Uterus (tissue), 4 donors: ENCODE results near the gene DMRT3. TPM values are rescaled to one million over a fixed set of nuclear protein-coding genes. Genes with fewer than 3 reads are reported as not detected.
A peak's percentile ranks its signal among the peaks of the same experiment; 100 is the strongest.

Source experiments
- DNase-seq, 2 donors: peaks; one replicate each; pipeline ENCODE4 v3.0.0-alpha.2; 2019 to 2020
- H3K27ac ChIP-seq, 2 donors: fragments of 200-600 bp; sonication (generic); 1 replicate in 1 of 2; 2 replicates in 1 of 2; pipeline ENCODE4 v1.5.1; 2016 to 2018
- H3K27me3 ChIP-seq, 2 donors: fragments of 200-600 bp; sonication (generic); one replicate each; pipeline ENCODE4 v1.5.1; 2018 to 2019; ENCODE audit warnings: control low read depth in 1 of 2
- H3K36me3 ChIP-seq, 2 donors: fragments of 200-600 bp; sonication (generic); one replicate each; pipeline ENCODE4 v1.5.1; 2019; ENCODE audit warnings: control low read depth in 1 of 2
- H3K4me1 ChIP-seq, 2 donors: fragments of 200-600 bp; sonication (generic); one replicate each; pipeline ENCODE4 v1.5.1; 2018 to 2019; ENCODE audit warnings: control low read depth in 1 of 2
- H3K4me3 ChIP-seq, 2 donors: fragments of 200-600 bp; sonication (generic); 1 replicate in 1 of 2; 2 replicates in 1 of 2; pipeline ENCODE4 v1.5.1; 2018 to 2019; ENCODE audit warnings: mild to moderate bottlenecking in 1 of 2
- H3K9me3 ChIP-seq, 2 donors: fragments of 200-600 bp; sonication (generic); one replicate each; pipeline ENCODE4 v1.5.1; 2019; ENCODE audit warnings: control low read depth in 1 of 2
- POLR2A ChIP-seq, 2 donors: fragments of 450-650 bp; IDR thresholded peaks; one replicate each; pipeline ENCODE4 v1.6.1; 2016; ENCODE audit warnings: antibody characterized with exemption in 2 of 2, mild to moderate bottlenecking in 1 of 2, moderate library complexity in 1 of 2
- intact Hi-C: fragments of 100-400 bp; cut with DNase I; formaldehyde crosslinking; loops from one replicate; pipeline ENCODE4 v1.15.1; 2023; ENCODE audit warnings: low total_unique reads
- total RNA-seq, 4 donors: library from RNA; depleted of rRNA in 3 of 4; stranded (reverse); fragments of >200 nt in 3 of 4; gene quantifications; one replicate each; pipeline versions ENCODE4 v1.1.0 to v1.2.4, GENCODE V29; 2014 to 2023
- TF ChIP-seq, protein P1 (sequence below), 4 experiments: fragments of 200-600 bp in 2 of 4; fragments of 450-650 bp in 2 of 4; sonication (generic) in 2 of 4; IDR thresholded peaks; one replicate each; pipeline ENCODE4 v1.5.1; 2016 to 2019; ENCODE audit warnings: antibody characterized with exemption in 4 of 4, mild to moderate bottlenecking in 2 of 4, moderate library complexity in 1 of 4
- donor health status: DM: yes; HTN: yes; CAD: no.

Gene DMRT3
- total RNA-seq, 4 donors from 2014 or later: under 0.01 to 9.1 (median 0.18) TPM; not detected in 1

DNA sequence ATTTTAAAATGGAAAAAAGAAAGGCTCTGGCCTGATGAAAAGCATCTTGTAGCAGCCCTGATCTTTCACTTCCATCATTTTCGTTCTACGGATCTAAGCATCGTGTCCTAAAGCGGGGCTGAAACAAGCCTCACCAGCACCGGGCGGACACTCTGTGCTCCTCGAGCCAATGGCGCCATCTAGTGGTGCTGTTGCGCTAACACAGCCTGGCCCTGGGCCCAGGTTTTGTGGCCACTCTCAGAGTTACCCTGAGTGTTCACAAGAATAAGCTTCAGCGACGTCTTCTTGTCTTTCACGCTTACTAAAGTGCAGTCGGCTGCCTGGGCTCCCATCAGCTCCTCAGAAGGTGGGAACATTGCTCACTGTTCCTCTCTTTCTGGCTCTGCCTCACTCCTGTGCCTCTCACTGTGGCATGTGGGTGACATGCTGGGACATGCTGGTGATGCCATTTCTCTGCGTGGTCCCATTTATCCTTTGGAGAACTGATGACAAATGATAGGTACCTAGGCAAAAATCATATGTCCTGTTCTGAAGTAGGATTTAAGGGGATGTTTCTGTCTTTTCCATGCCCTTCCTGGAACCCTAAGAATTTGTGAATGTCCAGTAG lies 32.7 kb downstream of the DMRT3 start:
- intact Hi-C loops: no loop called here
- TF ChIP-seq POLR2A (IDR thresholded peaks at IDR 0.05): no peak
- TF ChIP-seq, protein P1, sequence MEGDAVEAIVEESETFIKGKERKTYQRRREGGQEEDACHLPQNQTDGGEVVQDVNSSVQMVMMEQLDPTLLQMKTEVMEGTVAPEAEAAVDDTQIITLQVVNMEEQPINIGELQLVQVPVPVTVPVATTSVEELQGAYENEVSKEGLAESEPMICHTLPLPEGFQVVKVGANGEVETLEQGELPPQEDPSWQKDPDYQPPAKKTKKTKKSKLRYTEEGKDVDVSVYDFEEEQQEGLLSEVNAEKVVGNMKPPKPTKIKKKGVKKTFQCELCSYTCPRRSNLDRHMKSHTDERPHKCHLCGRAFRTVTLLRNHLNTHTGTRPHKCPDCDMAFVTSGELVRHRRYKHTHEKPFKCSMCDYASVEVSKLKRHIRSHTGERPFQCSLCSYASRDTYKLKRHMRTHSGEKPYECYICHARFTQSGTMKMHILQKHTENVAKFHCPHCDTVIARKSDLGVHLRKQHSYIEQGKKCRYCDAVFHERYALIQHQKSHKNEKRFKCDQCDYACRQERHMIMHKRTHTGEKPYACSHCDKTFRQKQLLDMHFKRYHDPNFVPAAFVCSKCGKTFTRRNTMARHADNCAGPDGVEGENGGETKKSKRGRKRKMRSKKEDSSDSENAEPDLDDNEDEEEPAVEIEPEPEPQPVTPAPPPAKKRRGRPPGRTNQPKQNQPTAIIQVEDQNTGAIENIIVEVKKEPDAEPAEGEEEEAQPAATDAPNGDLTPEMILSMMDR (IDR thresholded peaks at IDR 0.05): peak; percentile 82 to 90 (median 84)
- Histone ChIP-seq H3K9me3 (no peaks in the 10 kb centered on the region), H3K36me3 (no peaks in the 10 kb centered on the region), H3K27ac (no peak overlapping the region), H3K4me3 (no peak overlapping the region), H3K4me1 (no peaks in the 10 kb centered on the region), H3K27me3 (no peaks in the 10 kb centered on the region)
- DNase-seq: peak; percentile 66 to 80

DNA sequence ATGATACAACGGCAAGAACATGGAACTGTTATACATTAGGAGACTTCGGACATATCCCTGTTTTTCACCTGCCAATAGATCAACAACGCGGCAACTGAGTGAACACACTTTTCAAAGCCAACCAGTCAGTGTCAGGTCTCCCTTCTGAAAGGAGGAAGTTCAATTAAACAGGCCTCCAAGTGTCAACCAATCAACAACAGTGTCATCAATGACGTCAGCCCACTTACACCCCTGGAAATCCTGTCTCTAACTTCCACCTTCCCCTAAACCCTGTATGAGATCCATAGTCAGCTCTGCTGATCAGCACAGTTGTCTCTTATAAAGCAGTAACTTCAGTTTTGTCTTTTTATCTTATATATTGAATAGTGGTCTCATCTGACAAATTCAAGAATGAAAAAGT lies 36.6 kb downstream of the DMRT3 start:
- no peaks in the 10 kb centered on the region for H3K4me1 ChIP-seq
- H3K36me3 ChIP-seq: no peaks in the 10 kb centered on the region
- DNase-seq: no peak
- no peaks in the 10 kb centered on the region for H3K9me3 ChIP-seq
- H3K27me3 ChIP-seq: no peaks in the 10 kb centered on the region
- no peak overlapping the region for H3K4me3 ChIP-seq
- no peak for TF ChIP-seq POLR2A (IDR thresholded peaks at IDR 0.05)
- TF ChIP-seq, protein P1 (IDR thresholded peaks at IDR 0.05): no peak
- intact Hi-C loops: no loop called here
- H3K27ac ChIP-seq: no peak overlapping the region

DNA sequence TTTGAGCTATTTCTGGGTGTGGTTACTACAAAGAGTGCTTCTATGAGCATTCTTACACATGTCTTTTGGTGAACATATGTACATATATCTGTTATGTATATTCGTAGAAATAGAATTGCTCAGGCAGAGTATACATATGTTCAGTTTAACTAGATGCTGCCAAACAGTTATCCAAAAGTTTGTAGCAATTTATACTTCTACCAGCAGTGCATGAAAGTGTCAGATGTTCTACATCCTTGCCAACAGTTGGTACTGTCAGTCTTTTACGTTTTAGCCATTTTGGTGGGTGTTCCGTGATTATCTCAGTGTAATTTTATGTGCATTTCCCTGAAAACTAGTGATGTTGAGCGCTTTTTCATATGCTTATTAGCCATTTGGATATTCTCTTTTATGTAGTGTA lies 37.8 kb downstream of the DMRT3 start:
- intact Hi-C loops: no loop called here
- TF ChIP-seq, protein P1 (IDR thresholded peaks at IDR 0.05): no peak
- no peak for TF ChIP-seq POLR2A (IDR thresholded peaks at IDR 0.05)
- Histone ChIP-seq H3K9me3 (no peaks in the 10 kb centered on the region), H3K4me3 (no peak overlapping the region), H3K27me3 (no peaks in the 10 kb centered on the region), H3K36me3 (no peaks in the 10 kb centered on the region), H3K27ac (no peak overlapping the region), H3K4me1 (no peaks in the 10 kb centered on the region)
- no peak for DNase-seq

DNA sequence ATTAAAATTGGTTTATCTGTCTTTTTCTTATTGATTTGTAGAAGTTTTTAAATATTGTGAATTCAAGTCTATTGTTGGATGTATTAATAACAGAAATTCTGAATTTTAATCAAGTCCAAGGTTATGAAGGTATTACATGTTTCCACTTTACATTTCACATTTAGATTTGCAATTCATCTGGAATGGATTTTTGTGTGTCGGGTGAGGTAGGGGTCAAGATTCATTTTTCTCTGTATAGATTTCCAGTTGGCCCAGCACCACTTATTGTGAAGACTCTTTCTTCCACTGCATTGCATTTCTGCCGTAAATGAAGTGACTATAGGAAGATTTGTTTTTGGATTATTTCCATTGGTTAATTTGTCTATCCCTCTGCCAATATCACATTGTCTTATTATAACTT lies 38.2 kb downstream of the DMRT3 start:
- Histone ChIP-seq H3K9me3 (no peaks in the 10 kb centered on the region), H3K27ac (no peak overlapping the region), H3K4me1 (no peaks in the 10 kb centered on the region), H3K36me3 (no peaks in the 10 kb centered on the region), H3K27me3 (no peaks in the 10 kb centered on the region), H3K4me3 (no peak overlapping the region)
- TF ChIP-seq, protein P1 (IDR thresholded peaks at IDR 0.05): no peak
- TF ChIP-seq POLR2A (IDR thresholded peaks at IDR 0.05): no peak
- intact Hi-C loops: no loop called here
- no peak for DNase-seq

DNA sequence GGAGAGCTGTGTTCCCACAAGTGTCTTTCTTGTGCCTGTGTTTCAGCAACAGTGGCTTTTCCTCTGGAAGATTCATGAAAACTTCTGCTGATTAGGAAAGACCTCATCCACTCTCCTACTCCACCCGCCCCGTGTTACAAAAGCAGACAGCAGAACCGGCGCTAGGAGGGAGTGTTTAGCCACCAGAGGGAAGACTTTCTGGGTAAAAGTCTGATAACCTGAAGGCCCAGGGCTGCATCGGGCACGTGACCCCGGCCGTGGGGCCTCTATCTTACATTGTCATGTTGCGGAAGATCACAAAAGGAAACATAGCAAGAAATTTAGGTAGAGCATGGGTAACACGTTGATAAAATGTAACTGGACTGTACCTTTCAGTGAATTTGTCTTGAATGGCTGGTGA lies 41.7 kb downstream of the DMRT3 start:
- H3K4me3 ChIP-seq: no peak overlapping the region
- no peaks in the 10 kb centered on the region for H3K36me3 ChIP-seq
- intact Hi-C loops: no loop called here
- H3K27me3 ChIP-seq: no peaks in the 10 kb centered on the region
- H3K9me3 ChIP-seq: no peaks in the 10 kb centered on the region
- no peak for DNase-seq
- no peak for TF ChIP-seq POLR2A (IDR thresholded peaks at IDR 0.05)
- TF ChIP-seq, protein P1 (IDR thresholded peaks at IDR 0.05): peak in 2 of 4 experiments; percentile 12 to 15
- no peak overlapping the region for H3K27ac ChIP-seq
- H3K4me1 ChIP-seq: no peaks in the 10 kb centered on the region
